Measurements from ENCODE around the gene MED23.

DNA sequence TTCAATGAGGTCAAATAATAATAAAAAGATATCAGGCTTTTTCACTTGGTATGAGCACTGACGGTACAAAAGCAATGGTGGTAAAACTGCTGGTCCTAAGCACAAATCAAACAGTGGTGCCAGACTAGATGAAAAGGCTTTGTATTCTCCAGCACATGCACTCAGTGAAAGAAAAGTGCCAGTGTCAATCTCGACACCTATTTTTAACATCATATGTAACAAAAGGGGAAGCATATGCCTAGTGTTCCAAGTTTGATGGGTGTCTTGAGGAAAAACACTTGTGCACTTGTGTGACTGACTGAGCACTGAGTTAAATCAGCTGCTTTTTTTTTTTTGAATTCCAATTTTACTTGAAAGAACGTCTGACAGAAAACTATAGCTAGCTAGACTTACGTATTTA is 27.3 kb downstream of the MED23 start:
- TF ChIP-seq CTCF (conservative IDR thresholded peaks at IDR 0.05; ENCODE audit: low read depth in 2 of 2) = no peak
- TF ChIP-seq REST (IDR thresholded peaks at IDR 0.05; ENCODE audit: unreplicated experiment) = no peak
